Peyer's patch (tissue), 4 donors: Measurements from ENCODE around the gene IKZF4.

ENCODE experiments used
- POLR2A ChIP-seq, 2 donors: fragments of 450-650 bp; IDR thresholded peaks; one replicate each; pipeline ENCODE4 v1.5.1; 2017; ENCODE audit warnings: antibody characterized with exemption in 2 of 2, mild to moderate bottlenecking in 2 of 2, moderate library complexity in 2 of 2
- TF ChIP-seq, protein P1 (sequence below), 6 experiments: fragments of 450-650 bp in 4 of 6; fragments of 200-600 bp in 2 of 6; sonication (generic) in 1 of 6; IDR thresholded peaks; one replicate each; pipeline ENCODE4 v1.5.1; 2017 to 2019; ENCODE audit warnings: antibody characterized with exemption in 6 of 6, mild to moderate bottlenecking in 3 of 6, moderate library complexity in 1 of 6

GRCh38 chr12:56080556-56081138 is 59.8 kb downstream of the IKZF4 start:
- TF ChIP-seq, protein P1, sequence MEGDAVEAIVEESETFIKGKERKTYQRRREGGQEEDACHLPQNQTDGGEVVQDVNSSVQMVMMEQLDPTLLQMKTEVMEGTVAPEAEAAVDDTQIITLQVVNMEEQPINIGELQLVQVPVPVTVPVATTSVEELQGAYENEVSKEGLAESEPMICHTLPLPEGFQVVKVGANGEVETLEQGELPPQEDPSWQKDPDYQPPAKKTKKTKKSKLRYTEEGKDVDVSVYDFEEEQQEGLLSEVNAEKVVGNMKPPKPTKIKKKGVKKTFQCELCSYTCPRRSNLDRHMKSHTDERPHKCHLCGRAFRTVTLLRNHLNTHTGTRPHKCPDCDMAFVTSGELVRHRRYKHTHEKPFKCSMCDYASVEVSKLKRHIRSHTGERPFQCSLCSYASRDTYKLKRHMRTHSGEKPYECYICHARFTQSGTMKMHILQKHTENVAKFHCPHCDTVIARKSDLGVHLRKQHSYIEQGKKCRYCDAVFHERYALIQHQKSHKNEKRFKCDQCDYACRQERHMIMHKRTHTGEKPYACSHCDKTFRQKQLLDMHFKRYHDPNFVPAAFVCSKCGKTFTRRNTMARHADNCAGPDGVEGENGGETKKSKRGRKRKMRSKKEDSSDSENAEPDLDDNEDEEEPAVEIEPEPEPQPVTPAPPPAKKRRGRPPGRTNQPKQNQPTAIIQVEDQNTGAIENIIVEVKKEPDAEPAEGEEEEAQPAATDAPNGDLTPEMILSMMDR (IDR thresholded peaks at IDR 0.05) = peak in 1 of 6 experiments; percentile 17
- TF ChIP-seq POLR2A (IDR thresholded peaks at IDR 0.05) = peak; percentile 90 to 95
